A549 (cell line): ENCODE measurements around the gene TBX1.

ENCODE experiments used
- BHLHE40 ChIP-seq: IDR thresholded peaks from 2 replicates; pipeline ENCODE4 v1.6.1; 2012; ENCODE audit warnings: low read depth, low read length, inconsistent platforms
- CEBPB ChIP-seq, 2 experiments: fragments of >200 bp in 1 of 2; sonication (Bioruptor Twin) in 1 of 2; formaldehyde crosslinking in 1 of 2; IDR thresholded peaks; 2 replicates each; pipeline ENCODE4 v1.6.1; 2012 to 2016
- CHD2 ChIP-seq: fragments of 150-350 bp; IDR thresholded peaks from 2 replicates; pipeline ENCODE4 v1.6.1; 2014; ENCODE audit warnings: low read length; ENCODE audit not compliant: partially characterized antibody
- CTCF ChIP-seq: fragments of >200 bp; sonication (Bioruptor Twin); formaldehyde crosslinking; IDR thresholded peaks from 3 replicates; pipeline ENCODE4 v1.5.1; 2016
- EHMT2 ChIP-seq: fragments of 200-600 bp; sonication (generic); IDR thresholded peaks from 2 replicates; pipeline ENCODE4 v1.6.1; 2016; ENCODE audit warnings: antibody characterized with exemption, low read depth, mild to moderate bottlenecking, moderate library complexity
- MAFK ChIP-seq: fragments of 450-650 bp; IDR thresholded peaks from 2 replicates; pipeline ENCODE4 v1.6.1; 2014; ENCODE audit not compliant: partially characterized antibody
- MAZ ChIP-seq: fragments of 150-350 bp; IDR thresholded peaks from 2 replicates; pipeline ENCODE4 v1.6.1; 2014; ENCODE audit warnings: antibody characterized with exemption, low read depth, low read length, borderline replicate concordance
- PHF8 ChIP-seq: fragments of 200-600 bp; sonication (generic); IDR thresholded peaks from 2 replicates; pipeline ENCODE4 v1.6.1; 2016; ENCODE audit warnings: low read depth, mild to moderate bottlenecking, antibody characterized with exemption, moderate library complexity, borderline replicate concordance
- POLR2A ChIP-seq: IDR thresholded peaks from 2 replicates; pipeline ENCODE4 v1.6.1; 2012; ENCODE audit warnings: mild to moderate bottlenecking, low read length
- REST ChIP-seq: fragments of 200-600 bp; sonication (generic); IDR thresholded peaks from 2 replicates; pipeline ENCODE4 v1.6.1; 2016; ENCODE audit warnings: antibody characterized with exemption, mild to moderate bottlenecking, moderate library complexity
- RFX5 ChIP-seq: fragments of 450-650 bp; IDR thresholded peaks from 2 replicates; pipeline ENCODE4 v1.7.1; 2014; ENCODE audit warnings: antibody characterized with exemption, mild to moderate bottlenecking, moderate library complexity
- RNF2 ChIP-seq: fragments of 200-600 bp; sonication (generic); IDR thresholded peaks from 2 replicates; pipeline ENCODE4 v1.6.1; 2016; ENCODE audit warnings: low read depth, mild to moderate bottlenecking, antibody characterized with exemption, moderate library complexity, borderline replicate concordance
- TF ChIP-seq, protein P1 (sequence below): IDR thresholded peaks from 2 replicates; pipeline ENCODE4 v1.6.1; 2012

- no peak for TF ChIP-seq CTCF
- no peak for TF ChIP-seq POLR2A
- no peak for TF ChIP-seq REST
- TF ChIP-seq, protein P1, sequence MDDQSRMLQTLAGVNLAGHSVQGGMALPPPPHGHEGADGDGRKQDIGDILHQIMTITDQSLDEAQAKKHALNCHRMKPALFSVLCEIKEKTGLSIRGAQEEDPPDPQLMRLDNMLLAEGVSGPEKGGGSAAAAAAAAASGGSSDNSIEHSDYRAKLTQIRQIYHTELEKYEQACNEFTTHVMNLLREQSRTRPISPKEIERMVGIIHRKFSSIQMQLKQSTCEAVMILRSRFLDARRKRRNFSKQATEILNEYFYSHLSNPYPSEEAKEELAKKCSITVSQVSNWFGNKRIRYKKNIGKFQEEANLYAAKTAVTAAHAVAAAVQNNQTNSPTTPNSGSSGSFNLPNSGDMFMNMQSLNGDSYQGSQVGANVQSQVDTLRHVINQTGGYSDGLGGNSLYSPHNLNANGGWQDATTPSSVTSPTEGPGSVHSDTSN, result no peak
- no peak for TF ChIP-seq PHF8
- TF ChIP-seq CHD2, result no peak
- no peak for TF ChIP-seq RFX5
- TF ChIP-seq CEBPB (IDR thresholded peaks at IDR 0.05), result no peak
- no peak for TF ChIP-seq BHLHE40
- no peak for TF ChIP-seq EHMT2
- TF ChIP-seq MAFK, result no peak
- no peak for TF ChIP-seq RNF2
- TF ChIP-seq MAZ, result no peak
These were observed 5.3 kb upstream of the TBX1 start for GRCh38 chr22:19755145-19755710.
